Esophagus (tissue), 2 donors: ENCODE measurements around the gene ZBED5. TPM values are rescaled to one million over a fixed set of nuclear protein-coding genes. Genes with fewer than 3 reads are reported as not detected.
"Not testable (repeated sequence)": the region's sequence is repeated elsewhere in the genome, so short reads cannot be mapped to it uniquely, and the experiment has no call there.

Source experiments
- H3K27ac ChIP-seq, 2 donors: one replicate each; pipeline ENCODE4 v1.5.1; 2013; ENCODE audit warnings: low read depth in 2 of 2, mild to moderate bottlenecking in 2 of 2, inconsistent platforms in 1 of 2, low read length in 1 of 2, moderate library complexity in 1 of 2
- H3K27me3 ChIP-seq, 2 donors: one replicate each; pipeline ENCODE4 v1.6.1; 2013; ENCODE audit warnings: low read length in 2 of 2, control low read depth in 1 of 2, mild to moderate bottlenecking in 1 of 2; ENCODE audit not compliant: insufficient read depth in 2 of 2, control insufficient read depth in 1 of 2
- H3K36me3 ChIP-seq, 2 donors: one replicate each; pipeline ENCODE4 v1.6.1; 2013; ENCODE audit warnings: low read length in 1 of 2; ENCODE audit not compliant: control insufficient read depth in 2 of 2, insufficient read depth in 2 of 2
- H3K4me1 ChIP-seq, 2 donors: one replicate each; pipeline ENCODE4 v1.6.1; 2013; ENCODE audit warnings: low read length in 1 of 2; ENCODE audit not compliant: control insufficient read depth in 2 of 2, insufficient read depth in 2 of 2
- H3K4me3 ChIP-seq, 2 donors: one replicate each; pipeline ENCODE4 v1.5.1; 2013; ENCODE audit warnings: low read length in 2 of 2, mild to moderate bottlenecking in 2 of 2, low read depth in 1 of 2, moderate library complexity in 1 of 2
- H3K9me3 ChIP-seq, 2 donors: one replicate each; pipeline ENCODE4 v1.6.1; 2013; ENCODE audit warnings: mild to moderate bottlenecking in 2 of 2, low read depth in 1 of 2, low read length in 1 of 2, moderate library complexity in 1 of 2; ENCODE audit not compliant: control insufficient read depth in 2 of 2, insufficient read depth in 1 of 2
- WGBS, 2 donors: extraction: QIAGEN DNeasy Blood & Tissue Kit; methylation state at CpG; one replicate each; pipeline ENCODE4 v1.1.7; 2013; 5-methylcytosine and 5-hydroxymethylcytosine counted together
- polyA plus RNA-seq, 2 donors: library from polyadenylated mRNA; stranded (reverse); fragments of 200-250 nt; gene quantifications; one replicate each; pipeline ENCODE4 v1.2.3, GENCODE V29; 2013
- donor health status: healthy with polysubstance abuse.
- donor health status: Bipolar disorder and iron deficiency.

ZBED5 gene
- polyA plus RNA-seq, 2 donors = 16.1 to 30.4 TPM

DNA sequence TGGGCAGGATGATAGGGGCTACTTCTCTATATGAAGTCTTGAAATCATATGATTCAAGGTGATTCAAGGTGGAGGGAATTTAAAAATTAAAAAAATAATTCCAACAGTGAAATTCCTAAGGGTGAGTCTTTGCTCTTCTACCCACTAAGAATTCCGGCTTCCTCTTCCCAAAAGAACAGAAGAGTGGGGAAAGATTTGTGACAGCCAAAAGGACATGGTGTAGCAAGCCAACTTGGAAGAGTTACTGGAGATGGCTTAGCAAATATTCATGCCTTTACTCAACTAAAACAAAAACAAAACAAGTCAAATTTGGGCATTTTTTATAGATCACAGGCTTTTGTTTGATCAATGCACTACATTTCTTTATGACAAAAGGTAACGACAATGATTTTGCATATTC, 12.3 kb downstream of the ZBED5 start:
- Histone ChIP-seq H3K4me3 (no peak overlapping the region), H3K27me3 (no peaks in the 10 kb centered on the region), H3K36me3 (no peaks in the 10 kb centered on the region), H3K4me1 (no peaks in the 10 kb centered on the region), H3K9me3 (no peaks in the 10 kb centered on the region), H3K27ac (no peak overlapping the region)
- 80 to 89% methylated on average over 2 of the region's 2 CpGs for WGBS, 2 donors

- H3K27me3 ChIP-seq = no peaks in the 10 kb centered on the region
- no peak overlapping the region for H3K4me3 ChIP-seq
- no peaks in the 10 kb centered on the region for H3K9me3 ChIP-seq
- H3K36me3 ChIP-seq = no peaks in the 10 kb centered on the region
- H3K27ac ChIP-seq = no peak overlapping the region
- H3K4me1 ChIP-seq = no peaks in the 10 kb centered on the region
Observed at GRCh38 chr11:10844796-10845195, 13.1 kb downstream of the ZBED5 start.

DNA sequence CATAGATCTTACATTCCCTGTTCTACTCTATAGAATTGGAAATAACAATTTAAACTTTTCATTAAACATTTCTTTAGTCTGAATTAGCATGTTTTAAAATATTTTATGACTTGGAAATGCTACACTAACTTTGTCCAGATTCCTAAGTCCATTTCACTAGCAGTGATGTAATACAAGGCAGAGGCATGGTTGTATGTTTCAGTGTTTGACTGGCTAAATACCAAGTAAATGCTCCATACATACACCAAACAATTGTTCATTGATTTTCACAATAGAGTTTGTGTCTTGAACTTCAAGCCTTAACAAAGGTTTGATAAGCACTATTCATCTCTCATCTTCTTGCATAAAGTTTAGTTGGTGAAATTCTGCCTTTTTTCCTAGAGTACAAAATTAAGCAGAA, 13.5 kb downstream of the ZBED5 start:
- Histone ChIP-seq H3K4me1 (no peaks in the 10 kb centered on the region), H3K36me3 (no peaks in the 10 kb centered on the region), H3K27me3 (no peaks in the 10 kb centered on the region), H3K27ac (no peak overlapping the region), H3K4me3 (no peak overlapping the region), H3K9me3 (no peaks in the 10 kb centered on the region)

DNA sequence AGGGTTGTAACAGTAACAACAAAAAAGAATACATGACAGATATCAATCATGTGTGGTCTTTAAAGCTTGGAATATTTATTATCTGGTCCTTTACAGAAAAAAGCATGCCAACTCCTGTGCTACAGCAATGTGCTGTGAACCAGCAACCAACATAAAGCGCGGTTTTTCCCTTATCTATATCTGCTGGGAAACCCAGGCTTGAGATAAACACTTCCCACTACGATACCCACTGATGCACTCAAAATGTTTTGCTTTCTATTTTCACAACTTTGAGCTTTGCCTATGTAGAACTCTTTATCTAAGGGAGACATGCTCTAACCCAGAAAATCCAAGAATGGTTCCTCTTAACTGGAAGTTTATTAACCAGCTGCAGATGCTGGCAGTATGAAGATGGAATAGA, 19.0 kb downstream of the ZBED5 start:
- H3K4me1 ChIP-seq = no peaks in the 10 kb centered on the region
- no peak overlapping the region for H3K27ac ChIP-seq
- 63 to 76% methylated on average over 3 of the region's 3 CpGs for WGBS, 2 donors
- H3K36me3 ChIP-seq = no peaks in the 10 kb centered on the region
- no peaks in the 10 kb centered on the region for H3K9me3 ChIP-seq
- no peaks in the 10 kb centered on the region for H3K27me3 ChIP-seq
- no peak overlapping the region for H3K4me3 ChIP-seq

DNA sequence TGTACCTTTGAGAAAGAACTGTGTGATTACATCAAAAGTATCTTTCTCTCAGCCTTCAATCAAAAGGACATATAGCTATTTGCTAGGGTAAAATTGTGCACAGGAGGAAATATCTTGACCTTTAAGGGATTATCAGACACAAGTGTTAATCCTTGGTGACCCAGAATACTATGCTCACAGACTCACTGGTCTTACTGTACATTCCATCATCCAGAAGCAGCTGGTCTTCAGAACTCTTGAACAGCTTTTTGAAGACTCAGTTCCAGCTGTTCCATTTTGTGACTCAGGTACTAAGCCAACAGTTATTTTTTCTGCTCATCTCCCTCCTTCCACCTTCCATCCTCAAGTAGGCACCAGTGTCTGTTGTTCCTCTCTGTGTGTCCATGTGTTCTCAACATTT, 19.8 kb downstream of the ZBED5 start:
- Histone ChIP-seq H3K4me3 (no peak overlapping the region), H3K36me3 (no peaks in the 10 kb centered on the region), H3K9me3 (no peaks in the 10 kb centered on the region), H3K27me3 (no peaks in the 10 kb centered on the region), H3K27ac (no peak overlapping the region), H3K4me1 (no peaks in the 10 kb centered on the region)

DNA sequence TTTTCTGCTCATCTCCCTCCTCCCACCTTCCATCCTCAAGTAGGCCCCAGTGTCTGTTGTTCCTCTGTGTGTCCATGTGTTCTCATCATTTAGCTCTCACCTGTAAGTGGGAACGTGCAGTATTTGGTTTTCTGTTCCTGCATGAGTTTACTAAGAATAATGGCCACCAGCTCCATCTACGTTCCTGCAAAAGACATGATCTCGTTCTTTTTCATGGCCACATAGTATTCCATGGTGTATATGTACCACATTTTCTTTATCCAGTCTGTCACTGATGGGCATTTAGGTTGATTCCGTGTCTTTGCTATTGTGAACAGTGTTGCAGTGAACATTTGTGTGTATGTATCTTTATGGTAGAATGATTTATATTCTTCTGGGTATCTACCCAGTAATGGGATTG, 21.0 kb downstream of the ZBED5 start:
- H3K27ac ChIP-seq, H3K27me3 ChIP-seq, H3K4me1 ChIP-seq, H3K36me3 ChIP-seq, H3K4me3 ChIP-seq, H3K9me3 ChIP-seq: not testable (repeated sequence)
- WGBS, 2 donors = 95 to 97% methylated on average over 4 of the region's 4 CpGs

GRCh38 chr11:10829139-10829538, 28.7 kb downstream of the ZBED5 start:
- no peak overlapping the region for H3K27ac ChIP-seq
- no peaks in the 10 kb centered on the region for H3K4me1 ChIP-seq
- no peak overlapping the region for H3K4me3 ChIP-seq
- H3K36me3 ChIP-seq = no peaks in the 10 kb centered on the region
- no peaks in the 10 kb centered on the region for H3K27me3 ChIP-seq
- WGBS, 2 donors = 84 to 96% methylated on average over 4 of the region's 4 CpGs
- no peaks in the 10 kb centered on the region for H3K9me3 ChIP-seq

DNA sequence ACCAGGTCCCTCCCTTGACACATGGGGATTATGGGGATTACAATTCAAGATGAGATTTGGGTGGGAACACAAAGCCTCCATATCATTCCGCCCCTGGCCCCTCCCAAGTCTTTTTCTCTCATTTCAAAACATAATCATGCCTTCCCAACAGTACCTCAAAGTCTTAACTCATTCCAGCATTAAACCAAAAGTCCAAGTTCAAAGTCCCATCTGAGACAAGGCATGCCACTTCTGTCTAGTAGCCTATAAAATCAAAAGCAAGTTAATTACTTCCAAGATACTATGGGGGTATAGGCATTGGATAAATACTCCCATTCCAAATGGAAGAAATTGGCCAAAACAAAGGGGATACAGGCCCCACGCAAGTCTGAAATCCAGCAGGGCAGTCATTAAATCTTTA, 29.5 kb downstream of the ZBED5 start:
- Histone ChIP-seq H3K36me3 (no peaks in the 10 kb centered on the region), H3K27me3 (no peaks in the 10 kb centered on the region), H3K27ac (no peak overlapping the region), H3K4me3 (no peak overlapping the region), H3K9me3 (no peaks in the 10 kb centered on the region), H3K4me1 (no peaks in the 10 kb centered on the region)
- WGBS, 2 donors = 78 to 90% methylated on average over 2 of the region's 2 CpGs

GRCh38 chr11:10824888-10825287, 33.0 kb downstream of the ZBED5 start:
- 69 to 71% methylated on average over 3 of the region's 3 CpGs for WGBS, 2 donors
- Histone ChIP-seq H3K27ac (no peak overlapping the region), H3K36me3 (no peaks in the 10 kb centered on the region), H3K9me3 (no peaks in the 10 kb centered on the region), H3K4me3 (no peak overlapping the region), H3K27me3 (no peaks in the 10 kb centered on the region), H3K4me1 (no peaks in the 10 kb centered on the region)

DNA sequence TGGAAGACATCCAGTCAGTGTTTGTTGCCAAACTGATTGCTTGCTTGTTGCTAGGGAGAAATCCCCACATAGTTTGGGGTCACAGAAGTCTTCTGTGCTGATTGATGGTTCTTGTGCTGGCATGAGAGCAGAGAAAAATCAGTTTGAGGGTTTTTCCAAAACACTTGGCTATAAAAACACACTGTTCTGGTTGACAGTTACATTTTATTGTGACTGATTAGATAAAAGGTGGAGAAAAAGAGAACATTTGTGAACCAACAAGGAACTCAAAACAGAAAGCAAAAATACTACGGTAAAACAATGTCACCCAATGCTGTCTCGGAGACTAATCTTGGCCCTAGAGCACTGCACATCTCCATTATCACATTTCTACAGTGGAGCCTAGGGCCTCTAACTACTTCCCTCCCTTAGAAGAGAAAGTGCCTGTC, 34.7 kb downstream of the ZBED5 start:
- no peaks in the 10 kb centered on the region for H3K27me3 ChIP-seq
- no peaks in the 10 kb centered on the region for H3K4me1 ChIP-seq
- H3K9me3 ChIP-seq = no peaks in the 10 kb centered on the region
- no peaks in the 10 kb centered on the region for H3K36me3 ChIP-seq
- no peak overlapping the region for H3K4me3 ChIP-seq
- WGBS, 2 donors = 24 to 30% methylated on average over 2 of the region's 2 CpGs
- no peak overlapping the region for H3K27ac ChIP-seq
